NCI-H187 treated with DMSO at 0.1 percent for 48 hours (cell line): ENCODE measurements around the gene CTSZ.

ENCODE experiments used
- DNase-seq: peaks from one replicate; lab custom pipeline; 2025; lab: John Stamatoyannopoulos, UW

Gene CTSZ

DNA sequence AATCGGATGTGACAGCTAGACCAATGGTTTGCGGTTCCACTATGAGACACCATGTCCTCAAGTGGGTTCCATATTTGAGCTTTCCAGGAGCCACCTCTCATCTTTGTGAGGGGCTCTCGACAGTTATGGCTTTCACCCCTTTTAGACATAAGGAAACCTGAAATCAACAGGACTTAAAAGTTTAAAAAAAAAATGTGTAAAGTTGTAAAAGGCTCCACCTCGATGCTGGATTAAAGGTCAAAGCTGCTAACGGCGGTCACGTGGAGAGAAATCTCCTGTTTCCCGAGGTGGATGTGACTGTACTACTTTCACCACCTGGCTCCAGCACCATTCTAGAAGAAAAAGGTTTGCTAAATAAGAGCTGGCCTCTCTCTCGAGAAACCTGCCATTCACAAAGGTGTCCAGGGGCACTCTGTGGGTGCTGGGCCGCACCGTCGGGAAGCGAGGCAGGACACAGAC, 24.5 kb upstream of the CTSZ start:
- DNase-seq = no peak

DNA sequence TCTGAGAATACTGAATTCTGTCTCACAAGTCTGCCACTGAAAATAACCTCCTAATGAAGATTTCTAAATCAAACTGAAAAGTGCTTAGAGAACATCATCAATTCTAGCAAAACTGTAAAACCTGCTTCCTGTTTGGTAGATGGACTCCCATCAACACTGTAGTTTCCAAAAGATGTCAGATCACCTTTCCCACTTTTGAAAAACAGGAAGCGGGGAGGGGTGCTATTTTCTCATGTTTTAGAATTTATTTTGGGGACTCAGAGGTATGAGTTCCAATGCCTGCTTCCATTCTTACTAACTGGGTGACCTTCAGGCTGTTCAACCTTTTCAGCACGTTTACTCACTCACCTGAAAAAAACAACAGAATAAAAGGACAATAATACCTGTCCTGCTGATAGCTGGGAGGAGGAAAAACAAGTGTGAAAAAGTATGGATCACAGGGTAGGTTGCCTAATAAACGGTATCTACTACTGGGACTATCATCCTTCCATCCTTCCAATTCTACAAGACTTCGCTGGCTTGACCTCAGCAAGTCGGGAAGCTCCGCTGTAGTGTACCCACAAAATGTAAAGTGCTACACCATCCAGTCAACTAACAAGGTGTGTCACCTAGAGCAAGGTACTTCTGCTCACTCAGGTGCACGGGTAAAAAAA, 24.0 kb upstream of the CTSZ start:
- DNase-seq = no peak

DNA sequence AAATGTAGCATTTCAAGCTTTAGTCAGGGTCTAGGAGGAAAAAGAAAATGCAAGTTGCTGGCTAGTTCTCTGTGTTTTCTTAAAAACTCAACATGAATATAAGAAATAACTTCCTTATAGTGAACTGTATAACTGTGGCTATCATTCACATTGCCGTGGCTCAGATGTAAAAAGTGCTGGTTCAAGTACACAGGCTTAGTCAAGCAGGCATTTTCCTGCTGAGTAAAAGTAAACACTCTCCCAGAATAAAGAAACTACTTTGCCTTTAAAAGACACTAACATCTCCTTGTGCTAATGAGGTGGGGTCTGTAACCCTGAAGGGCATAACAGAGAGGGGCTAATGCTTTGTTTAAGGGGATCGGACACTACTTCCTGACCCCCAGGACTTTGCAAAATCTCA, 21.8 kb upstream of the CTSZ start:
- DNase-seq = no peak

DNA sequence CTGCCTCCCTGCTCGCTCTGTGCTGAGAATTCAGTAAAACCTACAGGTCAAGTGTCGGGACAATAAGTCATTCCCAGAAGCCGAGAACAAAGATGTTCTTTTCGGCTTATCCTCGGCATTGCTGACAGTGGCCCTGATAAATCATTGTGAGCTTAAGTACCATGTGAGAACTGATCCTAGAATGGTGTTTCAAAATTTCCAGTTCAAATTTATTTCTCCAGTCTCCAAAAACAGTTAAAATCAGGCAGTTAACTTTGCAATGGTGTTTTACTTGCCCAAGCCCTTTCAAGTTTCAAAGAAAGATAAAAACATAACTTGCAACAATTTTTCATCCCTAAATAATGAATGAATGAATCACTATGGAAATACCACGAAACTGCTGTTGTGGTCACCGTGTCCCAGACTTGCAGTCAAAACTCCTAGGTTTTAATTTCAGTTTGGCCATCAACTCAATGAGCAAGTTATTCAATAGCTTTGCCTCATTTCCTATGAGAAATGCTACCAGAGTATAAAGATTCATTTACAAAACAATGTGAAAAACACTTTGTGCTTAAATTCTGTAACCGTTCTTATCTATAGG, 20.8 kb upstream of the CTSZ start:
- DNase-seq = no peak

DNA sequence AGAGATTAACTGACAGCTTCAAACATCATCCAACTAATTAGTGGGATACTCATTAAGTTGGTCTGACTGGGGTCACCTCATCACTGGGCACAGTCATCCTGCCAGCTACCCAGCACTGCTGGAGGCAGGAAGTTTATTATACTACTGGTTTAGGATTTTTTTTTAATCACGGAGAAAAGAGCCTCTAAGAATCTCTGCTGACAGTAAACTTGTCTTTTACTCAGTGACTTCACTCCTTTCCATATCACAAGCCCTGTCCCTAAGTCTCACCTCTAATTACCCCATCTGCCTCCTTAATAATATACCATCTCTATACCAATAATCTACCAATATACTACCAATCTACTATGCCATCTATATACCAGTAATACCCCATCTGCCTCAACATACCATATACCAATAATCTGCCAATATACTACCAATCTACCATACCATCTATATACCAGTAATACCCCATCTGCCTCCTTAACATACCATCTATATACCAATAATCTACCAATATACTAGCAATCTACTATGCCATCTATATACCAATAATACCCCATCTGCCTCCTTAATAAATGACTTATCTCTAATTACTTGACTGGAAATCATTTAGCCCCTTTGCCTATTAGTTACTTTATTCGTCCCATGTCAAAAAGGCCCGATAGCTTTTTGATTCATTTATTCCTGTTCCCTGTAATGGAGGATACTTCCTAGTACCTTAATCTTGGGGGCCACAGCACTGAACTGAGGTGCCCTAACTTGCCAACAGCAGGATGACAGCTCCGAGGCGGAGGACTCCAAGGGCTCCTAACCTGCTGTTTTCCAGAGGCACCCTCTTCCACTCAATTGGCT, 20.1 kb upstream of the CTSZ start:
- DNase-seq = no peak

DNA sequence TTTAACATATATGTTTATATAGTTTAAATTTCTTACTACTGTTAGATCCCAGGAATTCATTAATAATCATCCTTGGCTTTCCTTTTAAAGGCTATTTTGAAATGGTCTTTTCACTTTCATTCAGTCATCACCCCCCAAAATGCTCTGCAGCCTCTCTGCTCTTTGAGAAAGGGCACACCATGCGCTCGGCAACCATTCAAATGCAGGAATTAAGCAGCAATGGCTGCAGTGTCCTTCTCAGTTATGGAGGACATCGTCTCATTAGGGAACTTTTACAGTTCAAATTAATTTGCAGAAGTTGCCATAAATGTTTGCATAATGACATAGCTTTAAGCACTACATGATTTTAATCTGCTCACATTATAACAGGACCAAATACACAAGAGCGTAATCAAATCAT, 18.5 kb upstream of the CTSZ start:
- no peak for DNase-seq

DNA sequence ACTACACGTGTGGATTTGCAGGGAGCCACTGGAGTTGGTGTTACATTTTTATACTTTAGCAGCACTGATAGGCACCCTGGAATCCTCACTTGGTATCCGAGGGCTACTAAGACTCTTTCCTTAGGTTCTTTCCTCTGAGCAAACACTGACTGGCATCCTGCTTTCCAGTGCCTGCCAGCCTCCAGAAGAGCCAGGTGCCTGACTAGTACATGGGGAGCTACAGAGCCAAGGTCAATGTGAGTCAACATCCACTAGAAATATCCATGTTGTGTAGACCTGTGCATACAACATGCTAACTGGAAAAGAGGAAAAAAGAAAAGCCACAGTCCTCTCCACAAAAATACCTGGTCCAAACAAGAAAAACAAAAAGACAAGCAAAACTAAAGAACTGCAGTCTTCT, 18.0 kb upstream of the CTSZ start:
- DNase-seq = no peak

DNA sequence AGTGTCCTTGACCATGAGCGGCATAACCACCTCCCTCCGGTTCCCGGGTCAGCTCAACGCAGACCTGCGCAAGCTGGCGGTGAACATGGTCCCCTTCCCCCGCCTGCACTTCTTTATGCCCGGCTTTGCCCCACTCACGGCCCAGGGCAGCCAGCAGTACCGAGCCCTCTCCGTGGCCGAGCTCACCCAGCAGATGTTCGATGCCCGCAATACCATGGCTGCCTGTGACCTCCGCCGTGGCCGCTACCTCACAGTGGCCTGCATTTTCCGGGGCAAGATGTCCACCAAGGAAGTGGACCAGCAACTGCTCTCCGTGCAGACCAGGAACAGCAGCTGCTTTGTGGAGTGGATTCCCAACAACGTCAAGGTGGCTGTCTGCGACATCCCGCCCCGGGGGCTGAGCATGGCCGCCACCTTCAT, 17.1 kb upstream of the CTSZ start:
- DNase-seq = no peak

DNA sequence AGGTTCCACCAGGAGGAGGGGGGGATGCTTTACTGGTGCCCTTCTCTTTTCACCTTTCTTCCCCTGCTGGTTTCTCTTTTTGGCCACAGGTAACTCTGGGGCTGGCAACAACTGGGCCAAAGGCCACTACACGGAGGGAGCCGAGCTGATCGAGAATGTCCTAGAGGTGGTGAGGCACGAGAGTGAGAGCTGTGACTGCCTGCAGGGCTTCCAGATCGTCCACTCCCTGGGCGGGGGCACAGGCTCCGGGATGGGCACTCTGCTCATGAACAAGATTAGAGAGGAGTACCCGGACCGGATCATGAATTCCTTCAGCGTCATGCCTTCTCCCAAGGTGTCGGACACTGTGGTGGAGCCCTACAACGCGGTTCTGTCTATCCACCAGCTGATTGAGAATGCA, 16.6 kb upstream of the CTSZ start:
- no peak for DNase-seq

DNA sequence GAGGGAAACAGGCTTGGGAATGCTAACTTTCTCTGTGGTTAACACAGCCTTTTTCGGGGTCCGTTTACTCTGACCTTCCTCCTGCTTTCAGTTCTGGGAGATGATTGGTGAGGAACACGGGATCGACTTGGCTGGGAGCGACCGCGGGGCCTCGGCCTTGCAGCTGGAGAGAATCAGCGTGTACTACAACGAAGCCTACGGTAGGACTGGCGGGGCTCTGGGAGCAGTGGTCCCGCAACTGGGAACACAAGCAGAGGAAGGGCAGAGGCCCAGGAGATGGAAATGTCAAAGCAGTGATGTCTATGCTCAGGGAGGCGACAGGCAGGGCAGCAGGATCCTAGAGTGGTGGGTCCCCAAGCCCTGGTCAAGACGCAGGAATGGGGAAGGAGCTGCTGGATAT, 15.7 kb upstream of the CTSZ start:
- DNase-seq = no peak

DNA sequence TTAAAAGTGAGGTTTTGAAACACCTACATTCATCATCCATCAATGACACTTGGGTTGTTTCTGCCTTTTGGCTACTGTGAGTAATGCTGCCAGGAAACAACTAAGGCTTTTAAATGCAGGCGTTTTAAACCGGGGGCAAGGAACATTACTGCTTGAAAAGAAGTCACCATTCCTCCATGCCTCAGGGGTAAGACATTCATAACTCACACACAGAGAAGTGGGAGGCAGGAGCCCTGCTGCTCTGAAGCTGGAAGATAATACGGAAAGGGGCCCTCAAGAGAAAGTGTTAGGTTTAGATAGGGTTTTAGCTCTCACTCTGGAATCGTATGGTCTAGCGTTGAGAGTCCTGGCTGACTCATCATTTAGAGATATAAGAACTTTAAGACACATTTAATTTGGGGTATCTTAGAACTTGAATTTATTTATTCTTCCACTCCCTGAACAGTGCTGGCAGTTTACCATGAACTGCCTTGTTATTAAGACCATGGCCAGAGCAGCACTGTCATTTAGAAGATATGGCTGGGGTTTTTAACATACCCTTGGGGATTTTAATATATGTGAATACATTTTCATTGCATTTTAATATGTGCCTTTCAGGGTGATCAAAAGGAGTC, 14.0 kb upstream of the CTSZ start:
- no peak for DNase-seq

DNA sequence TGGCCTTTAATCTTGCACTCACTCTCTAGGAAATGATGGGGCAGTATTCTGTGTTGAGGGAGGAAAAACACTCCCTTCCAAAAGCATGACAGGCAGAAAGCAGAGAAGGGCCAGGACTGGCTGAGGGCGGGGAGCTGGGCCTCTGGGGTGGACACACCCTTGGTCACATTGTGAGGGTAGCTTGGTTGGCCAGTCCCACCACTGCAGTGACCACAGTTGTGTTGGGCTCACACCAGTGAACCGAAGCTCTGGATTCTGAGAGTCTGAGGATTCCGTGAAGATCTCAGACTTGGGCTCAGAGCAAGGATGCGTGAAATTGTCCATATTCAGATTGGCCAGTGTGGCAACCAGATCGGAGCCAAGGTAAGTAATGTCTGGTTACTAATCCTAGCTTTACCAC, 12.2 kb upstream of the CTSZ start, which contains the start of gene TUBB1:
TUBB1 (plus strand) TSS at position 213 of the 400 bp plus-strand sequence; CDS start at position 307, 94 bp downstream.
- no peak for DNase-seq

DNA sequence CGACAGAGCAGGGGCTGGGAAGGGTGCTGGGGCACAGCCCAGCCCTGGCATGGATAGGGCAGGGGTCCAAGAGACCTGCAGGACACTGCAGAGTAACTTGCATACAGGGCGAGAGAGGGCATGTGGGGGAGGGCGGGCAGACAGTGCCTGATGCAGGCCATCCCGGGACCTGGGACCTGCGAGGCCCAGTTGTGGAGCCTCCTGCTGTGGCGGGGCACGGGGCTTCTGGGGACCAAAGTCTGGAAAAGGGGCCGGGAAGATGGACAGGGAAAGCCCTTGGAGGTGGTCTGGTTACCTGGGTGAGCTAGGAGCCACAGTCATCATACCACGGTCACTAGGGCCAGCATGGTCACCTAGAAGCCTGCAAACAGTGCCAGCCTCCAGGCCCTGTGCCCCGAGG, 11.8 kb upstream of the CTSZ start:
- DNase-seq = no peak

DNA sequence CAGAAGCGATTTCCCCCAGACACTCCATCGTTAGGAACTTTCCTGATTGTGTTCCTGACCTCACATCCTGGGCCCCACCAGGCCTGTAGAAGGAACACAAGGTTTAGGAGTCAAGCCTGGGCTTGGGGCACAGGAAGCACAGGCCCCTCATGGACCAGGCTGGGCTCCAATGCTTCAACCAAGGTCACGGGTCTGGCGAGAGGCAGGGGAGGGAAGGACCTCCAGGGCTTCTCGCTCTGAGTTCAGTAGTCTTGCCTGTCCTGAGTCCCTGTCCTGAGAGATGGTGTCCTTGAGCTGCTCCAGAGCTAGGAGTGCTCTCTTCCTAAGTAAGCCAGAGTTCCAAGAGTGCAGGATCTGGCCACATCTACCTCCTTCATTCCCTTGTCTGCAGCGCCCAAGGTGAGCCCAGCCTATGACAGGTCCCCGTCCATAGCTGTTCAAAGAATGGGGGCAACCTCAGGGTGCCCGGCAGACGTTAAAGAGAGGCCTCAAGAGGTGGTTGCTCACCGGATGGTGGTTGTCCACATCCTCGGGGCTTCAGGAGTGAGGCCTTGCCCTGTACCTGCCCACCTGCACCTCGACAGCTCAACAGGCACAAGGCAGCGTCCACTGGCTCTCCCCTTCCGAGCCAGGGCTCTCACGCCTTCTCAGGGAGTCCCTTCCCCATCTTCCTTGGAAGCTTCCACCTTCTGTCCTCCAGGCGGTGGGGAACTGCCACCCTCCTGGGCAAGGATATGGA, 10.6 kb upstream of the CTSZ start:
- DNase-seq = no peak

DNA sequence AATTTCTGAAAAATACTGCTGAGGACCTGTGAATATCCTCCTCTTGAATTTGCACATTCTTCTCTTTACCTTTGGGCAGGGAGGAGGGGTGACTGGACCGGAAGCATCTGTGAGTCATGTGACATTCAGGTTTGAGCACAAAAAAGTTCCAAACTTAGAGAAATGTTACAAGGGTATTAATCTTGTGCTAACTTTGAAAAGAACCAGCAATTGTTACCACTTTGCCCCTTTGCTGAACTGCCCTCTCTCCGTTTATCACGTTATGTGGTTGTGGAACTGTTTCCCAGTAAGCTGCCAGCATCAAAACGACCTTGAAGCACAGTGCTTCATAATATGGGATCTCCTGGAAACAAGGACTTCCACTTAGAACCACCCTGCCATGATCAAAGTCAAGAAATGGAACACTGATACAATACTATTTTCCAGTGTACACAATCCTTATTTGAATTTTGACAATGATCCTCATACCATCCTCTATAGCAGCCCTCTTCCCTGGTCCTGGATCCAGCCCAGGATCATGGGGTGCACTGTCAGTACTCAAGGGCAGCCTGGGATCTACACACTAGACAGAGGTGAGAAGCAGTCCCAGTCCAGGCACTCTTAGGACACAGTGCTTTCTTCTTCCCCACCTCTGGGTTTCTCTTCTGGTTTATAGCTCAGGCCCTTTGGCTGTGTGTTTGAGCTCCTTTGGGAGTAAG, 9.9 kb upstream of the CTSZ start:
- no peak for DNase-seq

DNA sequence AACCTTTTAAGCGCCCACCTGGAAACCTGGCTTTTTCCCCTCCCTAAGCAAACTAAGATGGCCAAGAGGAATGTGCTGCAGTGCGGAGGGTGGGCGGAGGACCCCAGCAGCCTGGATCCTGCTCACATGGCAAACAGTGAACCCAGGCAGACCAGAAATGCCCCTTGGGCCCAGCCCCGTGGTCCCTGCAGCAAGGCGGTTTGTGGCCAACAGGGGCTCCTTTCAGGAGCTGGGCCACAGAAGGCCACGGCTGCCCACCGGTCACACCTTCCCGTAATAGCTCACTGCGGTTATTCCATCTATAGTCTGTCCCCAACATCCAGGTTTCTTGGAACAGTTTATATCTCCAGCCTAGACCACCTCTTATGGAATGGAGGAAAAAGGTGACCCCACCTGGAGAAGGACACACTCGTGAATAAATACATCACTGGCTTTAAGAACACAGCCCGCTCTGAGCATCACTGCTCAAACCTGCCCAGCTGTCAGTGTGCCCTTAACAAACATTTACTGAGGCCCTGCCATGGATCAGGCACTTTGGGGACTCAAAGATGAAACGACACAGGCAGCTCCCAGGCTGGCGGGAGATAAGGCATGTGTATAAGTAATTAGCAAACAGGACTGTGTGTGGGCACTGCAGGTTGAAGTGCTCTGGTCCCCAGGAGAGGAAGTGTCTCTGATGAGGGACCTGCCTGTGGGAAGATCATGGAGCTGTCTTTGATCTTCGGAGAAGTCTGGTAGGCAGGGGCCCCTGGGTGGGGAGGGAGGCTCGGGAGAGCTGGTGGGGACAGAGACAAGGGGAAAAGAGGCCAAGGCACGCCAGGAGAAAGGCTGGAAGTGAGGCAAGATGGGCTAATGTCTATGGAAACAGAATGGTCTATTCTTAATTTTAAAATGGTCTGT, 9.0 kb upstream of the CTSZ start:
- DNase-seq = no peak

DNA sequence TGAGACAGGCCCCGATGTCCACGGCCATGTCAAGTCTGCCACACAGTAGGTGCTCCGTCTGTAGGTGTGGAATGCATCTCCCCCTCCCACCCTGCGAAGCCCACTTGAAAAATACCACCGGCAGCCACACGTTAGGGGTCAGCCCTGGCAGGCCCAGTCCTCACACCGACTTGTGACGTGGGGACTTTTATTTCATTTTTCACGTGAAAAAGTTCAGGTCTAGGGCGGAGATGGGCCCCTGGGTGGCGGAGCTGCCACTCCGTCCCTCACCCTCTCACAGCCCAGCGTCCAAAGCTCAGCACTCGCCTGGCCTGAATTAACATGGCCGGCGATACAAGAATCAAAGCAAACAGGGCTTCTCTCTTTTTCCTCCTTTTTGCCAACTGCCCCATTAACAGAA, 8.4 kb upstream of the CTSZ start:
- DNase-seq = no peak

DNA sequence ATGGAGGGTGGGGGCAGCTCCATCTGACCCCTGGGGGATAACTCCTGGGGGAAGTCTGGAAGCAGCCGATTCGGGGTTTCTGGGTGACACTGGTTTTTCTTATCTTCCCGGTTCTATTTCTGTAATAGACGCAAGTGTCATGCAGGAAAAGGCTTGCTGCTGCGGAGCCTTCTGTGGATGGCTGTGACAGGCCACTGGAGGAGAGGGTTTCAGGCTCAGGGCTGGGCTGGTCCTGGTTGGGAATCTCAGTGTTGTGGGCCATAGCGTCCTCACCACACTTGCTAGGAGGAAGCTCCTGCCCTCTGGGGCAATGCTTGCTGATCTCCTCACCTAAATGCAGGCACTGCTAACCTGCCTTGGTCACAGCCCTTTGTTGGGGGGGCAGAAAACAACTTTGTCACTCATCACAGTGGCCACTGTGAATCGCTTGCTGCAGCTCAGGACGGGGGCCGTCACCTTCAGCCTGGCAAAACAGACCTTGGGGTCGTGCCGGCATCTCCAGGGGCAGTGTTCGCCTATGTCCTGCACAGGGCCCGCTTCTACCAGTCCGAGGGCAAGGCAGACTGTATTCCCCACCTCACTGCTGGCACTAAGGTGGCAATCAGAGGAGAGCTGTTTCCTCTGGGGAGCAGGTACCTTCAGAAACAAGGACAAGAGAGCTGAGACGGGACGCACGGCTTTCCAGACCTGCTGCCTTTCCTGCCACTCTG, 7.8 kb upstream of the CTSZ start:
- DNase-seq = no peak

DNA sequence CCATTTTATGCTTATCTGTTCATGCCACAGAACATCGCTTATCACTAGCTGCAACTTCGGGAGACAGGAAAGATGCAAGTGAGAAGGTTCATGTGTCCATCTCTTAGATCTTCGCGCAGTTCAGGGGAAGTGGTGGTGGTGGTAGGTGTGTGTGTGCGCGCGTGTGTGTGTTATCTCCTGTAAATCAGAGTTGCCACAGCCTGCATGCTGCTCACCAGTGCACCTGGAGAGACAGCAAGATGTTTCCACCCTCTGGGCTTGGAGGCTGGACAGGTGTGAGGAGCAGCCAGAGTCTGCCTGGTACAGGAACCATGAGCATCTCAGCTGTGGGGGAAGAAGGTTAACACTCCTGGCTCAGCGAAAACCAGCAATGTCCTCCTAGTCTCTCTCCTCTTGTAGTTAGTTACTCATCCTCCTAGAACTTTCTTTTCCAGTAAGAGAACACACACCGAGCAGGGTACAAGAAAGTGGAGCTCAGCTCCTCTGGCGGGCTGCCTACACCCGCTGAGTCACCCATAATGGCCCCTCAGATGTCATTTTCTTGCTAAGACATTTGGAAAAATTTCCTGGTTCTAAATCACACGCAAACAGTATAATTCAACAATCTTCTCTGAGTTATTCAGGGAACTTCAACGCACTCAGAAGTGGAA, 7.0 kb upstream of the CTSZ start:
- DNase-seq = no peak
